ENCODE measurements around the gene CCDC187. TPM values are rescaled to one million over a fixed set of nuclear protein-coding genes. Genes with fewer than 3 reads are reported as not detected.
A peak's percentile ranks its signal among the peaks of the same experiment; 100 is the strongest.
"Not testable (repeated sequence)": the region's sequence is repeated elsewhere in the genome, so short reads cannot be mapped to it uniquely, and the experiment has no call there.

CCDC187 gene
- total RNA-seq, 4 donors from 2014 or later: 0.13 to 0.45 TPM; not detected in 2

DNA sequence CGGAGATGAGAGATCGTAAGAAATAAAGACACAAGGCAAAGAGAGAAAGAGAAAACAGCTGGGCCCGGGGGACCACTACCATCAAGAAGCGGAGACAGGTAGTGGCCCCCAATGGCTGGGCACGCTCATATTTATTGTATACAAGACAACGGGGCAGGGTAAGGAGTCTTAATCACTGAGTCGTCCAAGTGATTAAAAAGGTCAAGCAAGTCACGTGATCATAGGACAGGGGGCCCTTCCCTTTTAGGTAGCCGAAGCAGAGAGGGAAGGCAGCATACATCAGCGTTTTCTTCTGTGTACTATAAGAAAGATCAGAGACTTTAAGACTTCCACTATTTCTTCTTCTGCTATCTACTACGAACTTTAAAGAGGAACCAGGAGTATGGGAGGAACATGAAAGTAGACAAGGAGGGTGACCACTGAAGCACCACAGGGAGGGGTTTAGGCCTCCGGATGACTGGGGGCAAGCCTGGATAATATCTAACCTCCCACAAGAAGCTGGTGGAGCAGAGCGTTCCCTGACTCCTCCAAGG, 33.7 kb downstream of the CCDC187 start:
- peaks cover 6% of the 10 kb centered on the region for H3K27me3 ChIP-seq
- no peak overlapping the region for H3K27ac ChIP-seq
- H3K4me3 ChIP-seq: no peak overlapping the region
- TF ChIP-seq, protein P1, sequence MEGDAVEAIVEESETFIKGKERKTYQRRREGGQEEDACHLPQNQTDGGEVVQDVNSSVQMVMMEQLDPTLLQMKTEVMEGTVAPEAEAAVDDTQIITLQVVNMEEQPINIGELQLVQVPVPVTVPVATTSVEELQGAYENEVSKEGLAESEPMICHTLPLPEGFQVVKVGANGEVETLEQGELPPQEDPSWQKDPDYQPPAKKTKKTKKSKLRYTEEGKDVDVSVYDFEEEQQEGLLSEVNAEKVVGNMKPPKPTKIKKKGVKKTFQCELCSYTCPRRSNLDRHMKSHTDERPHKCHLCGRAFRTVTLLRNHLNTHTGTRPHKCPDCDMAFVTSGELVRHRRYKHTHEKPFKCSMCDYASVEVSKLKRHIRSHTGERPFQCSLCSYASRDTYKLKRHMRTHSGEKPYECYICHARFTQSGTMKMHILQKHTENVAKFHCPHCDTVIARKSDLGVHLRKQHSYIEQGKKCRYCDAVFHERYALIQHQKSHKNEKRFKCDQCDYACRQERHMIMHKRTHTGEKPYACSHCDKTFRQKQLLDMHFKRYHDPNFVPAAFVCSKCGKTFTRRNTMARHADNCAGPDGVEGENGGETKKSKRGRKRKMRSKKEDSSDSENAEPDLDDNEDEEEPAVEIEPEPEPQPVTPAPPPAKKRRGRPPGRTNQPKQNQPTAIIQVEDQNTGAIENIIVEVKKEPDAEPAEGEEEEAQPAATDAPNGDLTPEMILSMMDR (IDR thresholded peaks at IDR 0.05): no peak
- TF ChIP-seq POLR2A (IDR thresholded peaks at IDR 0.05) (no peak), EP300 (IDR thresholded peaks at IDR 0.05) (no peak), POLR2AphosphoS5 (IDR thresholded peaks at IDR 0.05) (no peak)
- H3K36me3 ChIP-seq: no peaks in the 10 kb centered on the region
- H3K4me1 ChIP-seq: peaks cover 10% of the 10 kb centered on the region
- no peak for DNase-seq (ENCODE audit: low spot score in 2 of 2)
- no peaks in the 10 kb centered on the region for H3K9me3 ChIP-seq
- WGBS: 76% methylated on average over 13 of the region's 13 CpGs

DNA sequence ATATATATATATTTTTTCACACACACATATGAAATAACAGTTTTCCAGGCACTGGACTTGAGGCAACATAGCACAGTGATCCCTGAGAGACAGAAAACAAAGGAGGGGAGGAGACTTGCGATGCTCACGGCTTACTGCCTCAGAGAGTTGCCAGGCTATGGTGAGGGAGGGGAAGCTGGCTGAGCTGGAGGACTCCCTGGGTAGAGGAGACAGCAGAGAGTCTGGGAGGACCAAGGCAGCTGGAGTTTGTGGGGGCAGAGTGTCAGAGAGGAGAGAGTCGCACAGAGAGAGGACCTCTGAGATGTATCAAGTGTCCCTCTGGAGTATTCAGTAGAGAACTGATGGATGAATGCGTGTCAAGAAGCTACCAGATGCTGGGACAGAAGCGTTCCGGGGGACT, 35.2 kb downstream of the CCDC187 start:
- Histone ChIP-seq H3K36me3 (no peaks in the 10 kb centered on the region), H3K27ac (no peak overlapping the region), H3K4me1 (peaks cover 10% of the 10 kb centered on the region), H3K4me3 (no peak overlapping the region), H3K9me3 (no peaks in the 10 kb centered on the region), H3K27me3 (peaks cover 4% of the 10 kb centered on the region)
- DNase-seq (ENCODE audit: low spot score in 2 of 2): no peak
- TF ChIP-seq, protein P1 (IDR thresholded peaks at IDR 0.05): no peak
- TF ChIP-seq POLR2A (IDR thresholded peaks at IDR 0.05): no peak
- no peak for TF ChIP-seq POLR2AphosphoS5 (IDR thresholded peaks at IDR 0.05)
- no peak for TF ChIP-seq EP300 (IDR thresholded peaks at IDR 0.05)
- 55% methylated on average over 6 of the region's 6 CpGs for WGBS

DNA sequence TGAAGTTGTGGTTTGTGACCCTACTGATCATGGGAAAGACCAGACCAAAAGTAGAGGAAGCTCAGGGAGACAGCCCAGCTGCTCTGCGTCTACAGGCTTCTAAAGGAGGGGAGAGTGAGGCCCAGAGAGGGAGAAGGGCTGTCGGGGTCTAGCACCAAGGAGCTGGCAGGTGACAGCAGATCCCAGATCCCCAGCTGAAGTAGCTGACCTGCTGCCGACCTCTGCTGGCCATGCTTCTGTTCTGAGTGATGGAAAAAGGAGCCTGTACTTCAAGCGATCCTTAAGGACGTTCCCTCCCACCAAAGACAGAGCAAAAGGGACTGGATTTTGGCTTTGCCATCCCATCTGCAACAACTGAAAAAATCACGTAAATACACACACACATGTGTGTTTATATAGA, 35.6 kb downstream of the CCDC187 start:
- Histone ChIP-seq H3K4me1 (peaks cover 10% of the 10 kb centered on the region), H3K27ac (no peak overlapping the region), H3K4me3 (no peak overlapping the region), H3K27me3 (peaks cover 4% of the 10 kb centered on the region), H3K36me3 (no peaks in the 10 kb centered on the region), H3K9me3 (no peaks in the 10 kb centered on the region)
- DNase-seq (ENCODE audit: low spot score in 2 of 2): no peak
- 66% methylated on average over 5 of the region's 6 CpGs for WGBS
- TF ChIP-seq, protein P1 (IDR thresholded peaks at IDR 0.05): no peak
- no peak for TF ChIP-seq POLR2A (IDR thresholded peaks at IDR 0.05)
- TF ChIP-seq POLR2AphosphoS5 (IDR thresholded peaks at IDR 0.05): no peak
- no peak for TF ChIP-seq EP300 (IDR thresholded peaks at IDR 0.05)

DNA sequence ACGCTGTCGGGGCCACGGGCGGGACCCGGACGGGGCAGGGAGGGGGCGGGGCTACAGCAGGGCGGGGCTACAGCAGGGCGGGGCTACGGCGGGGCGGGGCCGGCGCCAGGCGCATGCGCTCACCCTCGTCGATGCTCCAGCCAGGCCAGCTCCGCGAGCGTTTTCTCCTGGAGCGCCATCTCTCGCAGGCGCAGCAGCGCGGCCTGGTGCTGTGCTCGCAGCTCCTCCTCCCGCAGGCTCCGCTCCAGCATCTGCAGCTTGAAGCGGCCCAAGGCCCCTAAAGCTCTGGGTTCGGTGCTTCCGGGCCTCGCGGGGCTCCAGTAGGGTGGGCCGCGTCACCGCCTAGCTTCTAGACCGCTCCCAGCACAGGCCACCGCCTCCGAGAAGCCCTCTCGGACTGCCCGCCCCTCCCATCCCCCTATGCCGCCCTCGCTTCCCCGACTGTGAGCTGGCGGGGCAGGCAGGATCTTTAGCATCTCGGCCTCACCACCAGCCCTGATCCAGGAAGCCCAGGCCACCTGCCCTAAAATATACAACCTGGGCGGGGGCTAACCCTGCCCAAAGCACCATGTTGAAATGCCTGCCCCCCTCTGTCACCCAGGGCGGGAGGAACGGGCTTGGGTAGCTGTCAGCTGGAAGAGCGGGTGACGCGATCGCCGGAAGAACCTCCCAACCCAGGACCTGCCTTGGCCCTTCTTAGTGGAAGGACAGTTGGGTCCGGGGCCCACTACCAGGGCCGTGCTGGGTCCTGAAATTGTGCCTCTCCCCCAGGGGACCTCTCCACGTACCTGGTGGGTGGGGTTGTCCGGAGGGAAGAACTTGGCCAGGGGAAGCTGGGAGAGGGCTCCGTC, 36.4 kb downstream of the CCDC187 start:
- DNase-seq (ENCODE audit: low spot score in 2 of 2): peak in 1 of 2 donors; percentile 87
- TF ChIP-seq, protein P1 (IDR thresholded peaks at IDR 0.05): no peak
- TF ChIP-seq POLR2AphosphoS5 (IDR thresholded peaks at IDR 0.05) (no peak), EP300 (IDR thresholded peaks at IDR 0.05) (no peak), POLR2A (IDR thresholded peaks at IDR 0.05) (no peak)
- Histone ChIP-seq H3K36me3 (no peaks in the 10 kb centered on the region), H3K4me3 (peak overlapping the region; percentile 43), H3K27ac (no peak overlapping the region), H3K27me3 (peaks cover 4% of the 10 kb centered on the region), H3K9me3 (no peaks in the 10 kb centered on the region), H3K4me1 (peaks cover 10% of the 10 kb centered on the region)
- 10% methylated on average over 31 of the region's 60 CpGs for WGBS

DNA sequence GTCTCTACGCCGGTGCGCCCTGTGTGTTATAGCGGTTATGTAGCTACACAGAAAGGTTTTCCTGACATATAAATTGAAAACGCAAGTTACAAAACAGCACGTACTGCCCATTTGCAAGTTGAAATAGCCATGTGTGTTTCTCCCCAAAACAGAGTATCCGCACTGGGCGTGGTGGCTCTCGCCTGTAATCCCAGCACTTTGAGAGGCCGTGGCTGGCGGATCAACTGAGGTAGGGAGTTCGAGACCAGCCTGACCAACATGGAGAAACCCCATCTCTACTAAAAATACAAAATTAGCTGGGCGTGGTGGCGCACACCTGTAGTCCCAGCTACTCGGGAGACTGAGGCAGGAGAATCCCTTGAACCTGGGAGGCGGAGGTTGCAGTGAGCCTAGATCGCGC, 37.3 kb downstream of the CCDC187 start:
- not testable (repeated sequence) for H3K36me3 ChIP-seq; H3K9me3 ChIP-seq; H3K27me3 ChIP-seq; DNase-seq (ENCODE audit: low spot score in 2 of 2); H3K27ac ChIP-seq
- peaks cover 10% of the 10 kb centered on the region for H3K4me1 ChIP-seq
- 94% methylated on average over 18 of the region's 18 CpGs for WGBS
- peak overlapping the region; percentile 43 for H3K4me3 ChIP-seq
